HUDEP-2 (cell line): ENCODE data around the gene GPSM3.
"Not testable (repeated sequence)": the region's sequence is repeated elsewhere in the genome, so short reads cannot be mapped to it uniquely, and the experiment has no call there.

Experiments
- DNase-seq, 76 experiments: peaks; one replicate each; lab custom pipeline; 2025; ENCODE audit not compliant: unreplicated experiment in 76 of 76; lab: John Stamatoyannopoulos, UW

The GPSM3 gene

GRCh38 chr6:32152769-32153563, 39.5 kb downstream of the GPSM3 start:
- peak in 6 of 76 experiments; percentile 66 to 93 (median 74) for DNase-seq

- no peak for DNase-seq
These were observed 40.3 kb downstream of the GPSM3 start, which contains the start of gene PRRT1 for GRCh38 chr6:32151863-32152768. PRRT1 (minus strand) TSS chr6:32151939; CDS start chr6:32151827, 112 bp downstream.

DNA sequence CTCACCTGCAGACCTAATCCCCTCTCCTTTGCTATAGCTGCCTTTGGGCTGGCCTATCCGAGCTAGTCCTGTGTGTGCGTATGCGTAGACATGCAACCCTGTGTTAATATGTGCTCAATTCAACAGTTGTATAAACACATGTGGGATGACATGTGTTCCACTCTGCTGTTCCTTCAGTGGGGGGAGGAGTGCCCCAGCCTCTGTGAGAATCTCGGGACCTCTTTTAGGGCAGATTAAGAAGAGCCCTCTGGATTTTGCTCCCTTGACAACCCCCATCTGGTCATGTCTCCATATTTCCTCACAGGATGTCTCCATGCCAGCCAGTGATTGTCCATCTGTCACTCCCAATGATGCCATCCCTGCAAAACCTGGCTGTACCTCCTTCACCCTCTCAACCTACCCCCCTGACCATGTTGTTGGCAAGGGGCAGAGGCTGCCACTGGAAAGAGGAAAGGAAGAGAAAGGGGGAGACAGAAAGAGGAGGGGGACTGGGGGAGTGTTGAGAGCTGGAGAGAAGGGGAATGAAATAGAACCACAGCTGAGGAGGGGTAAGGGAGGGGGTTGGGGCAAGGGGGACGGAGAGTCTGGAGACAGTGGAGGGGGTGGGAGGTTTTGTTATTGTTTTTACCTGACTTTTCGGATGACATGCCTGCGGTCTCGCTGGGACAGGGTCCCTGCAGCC, 41.1 kb downstream of the GPSM3 start:
- no peak for DNase-seq

- no peak for DNase-seq
These were observed 42.2 kb downstream of the GPSM3 start for GRCh38 chr6:32149932-32150870.

DNA sequence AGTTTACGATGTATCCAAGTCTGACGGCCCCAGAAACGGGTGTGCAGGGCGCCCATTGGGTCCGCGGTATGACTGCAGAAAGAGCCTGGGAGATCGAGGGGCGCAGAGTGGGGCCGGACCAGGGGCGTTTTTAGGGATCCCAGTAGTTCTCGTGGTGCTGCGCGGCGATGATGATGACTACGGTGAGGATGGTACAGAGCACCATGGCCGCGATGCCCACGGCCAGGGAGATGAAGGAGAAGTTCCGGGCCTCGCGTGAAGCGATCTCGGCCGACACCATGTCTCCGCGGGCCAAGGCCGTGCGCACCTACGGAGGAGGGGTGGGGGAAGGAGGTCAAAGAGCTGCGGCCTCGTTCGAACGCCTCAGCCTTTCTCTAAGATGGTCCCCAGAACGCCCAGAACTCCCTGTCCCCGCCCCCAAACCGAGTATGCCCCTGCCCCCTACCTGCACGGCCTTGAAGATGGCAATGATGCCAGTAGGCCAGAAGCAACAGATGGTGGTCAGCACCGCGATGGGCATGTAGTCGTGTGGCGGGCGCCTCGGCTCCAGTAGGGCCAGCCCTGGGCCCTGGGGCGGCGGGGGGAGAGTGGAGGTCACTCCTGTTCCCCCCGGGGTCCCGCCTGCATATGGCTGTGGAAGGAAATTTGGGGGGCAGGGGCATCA, 43.2 kb downstream of the GPSM3 start:
- no peak for DNase-seq

DNA sequence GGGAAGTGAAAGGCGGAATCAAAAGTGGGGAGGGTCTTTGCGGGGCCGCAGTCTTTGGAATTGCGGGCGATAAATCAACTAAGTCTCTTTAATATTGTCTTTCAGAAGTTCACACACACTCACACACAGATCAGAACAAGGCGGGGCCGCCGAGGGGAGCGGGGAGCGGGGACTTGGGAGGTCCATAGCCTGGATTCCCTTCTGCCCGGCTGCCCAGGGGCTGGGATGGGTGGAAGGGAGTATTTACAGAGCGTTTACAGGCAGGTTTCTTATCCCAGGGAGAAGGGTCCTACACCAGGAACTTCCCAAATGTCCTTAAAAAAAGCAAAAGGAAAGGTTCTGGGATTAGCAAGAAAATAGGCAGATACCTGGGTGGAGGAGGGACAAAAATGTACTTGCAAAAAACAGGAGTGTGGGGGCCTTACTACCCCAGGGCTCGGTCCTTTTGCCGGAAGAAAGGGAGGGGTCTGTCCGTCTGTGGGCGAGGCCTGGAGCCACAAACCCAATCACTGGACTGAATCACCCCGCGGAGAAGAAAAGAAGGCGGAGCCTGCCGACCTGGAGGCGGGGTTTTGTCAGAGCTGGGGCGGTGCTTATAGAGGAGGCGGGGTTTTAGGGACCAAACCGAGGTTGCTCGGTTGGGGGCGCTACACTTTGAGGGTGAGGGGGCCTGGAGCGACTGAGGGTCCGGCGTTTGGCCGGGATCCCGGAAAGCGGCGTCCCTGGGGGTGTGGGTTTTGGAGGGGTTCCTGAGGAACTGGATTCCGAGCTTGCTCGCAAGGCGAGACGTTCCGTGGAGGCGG, 44.0 kb downstream of the GPSM3 start:
- peak in 35 of 76 experiments; percentile 12 to 72 (median 42) for DNase-seq

GRCh38 chr6:32147401-32148132, 44.9 kb downstream of the GPSM3 start:
- DNase-seq: peak in 11 of 76 experiments; percentile 19 to 44 (median 29)

- DNase-seq: no peak
These were observed 45.8 kb downstream of the GPSM3 start for GRCh38 chr6:32146687-32147086.

DNA sequence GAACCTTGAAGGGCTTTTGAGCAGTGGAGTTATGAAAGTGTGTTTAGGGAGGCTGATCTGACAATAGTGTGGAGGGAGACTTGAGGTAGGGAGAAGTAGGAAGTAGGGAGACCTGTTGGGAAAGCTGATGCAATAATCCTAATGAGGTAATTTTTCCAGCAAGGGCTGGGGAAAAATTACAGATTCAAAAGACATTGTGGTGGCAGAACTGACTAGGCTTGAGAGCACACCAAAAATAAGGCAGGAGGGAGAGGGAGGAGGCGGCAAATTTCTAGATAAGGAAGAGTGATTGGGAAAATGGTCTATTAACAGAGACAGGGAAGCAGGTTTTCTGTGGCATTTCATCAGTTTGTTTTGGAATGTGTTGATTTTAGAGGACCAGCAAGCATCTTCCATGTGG, 46.2 kb downstream of the GPSM3 start:
- no peak for DNase-seq

DNA sequence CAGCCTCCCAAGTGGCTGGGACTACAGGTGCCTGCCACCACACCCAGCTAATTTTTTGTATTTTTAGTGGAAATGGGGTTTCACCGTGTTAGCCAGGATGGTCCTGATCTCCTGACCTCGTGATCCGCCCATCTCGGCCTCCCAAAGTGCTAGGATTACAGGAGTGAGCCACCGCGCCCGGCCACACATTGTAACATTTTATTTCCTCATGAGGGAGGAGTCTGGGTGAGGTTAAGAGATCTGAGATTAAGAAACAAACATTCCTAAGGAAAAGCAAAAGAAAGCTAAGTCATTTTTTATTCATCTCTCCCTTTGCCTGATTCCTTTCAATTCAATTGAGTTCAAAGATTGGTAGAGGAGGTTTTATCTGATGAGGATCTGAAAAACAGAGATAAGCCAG, 48.2 kb downstream of the GPSM3 start:
- DNase-seq: not testable (repeated sequence)
